Neural cell (in vitro differentiated cells): ENCODE measurements around the gene NCOA5. TPM values are rescaled to one million over a fixed set of nuclear protein-coding genes. Genes with fewer than 3 reads are reported as not detected.

Experiments
- H2AFZ ChIP-seq: fragments of 200-600, 300-800 bp; sonication (generic), shearing (Covaris generic); 2 replicates; pipeline ENCODE4 v1.6.0; 2014; ENCODE audit warnings: low read depth, mild to moderate bottlenecking, antibody characterized with exemption, low read length, moderate library complexity
- H3F3A ChIP-seq: fragments of 200-600 bp; shearing (Covaris generic); 2 replicates; pipeline ENCODE4 v1.6.1; 2016; ENCODE audit warnings: mild to moderate bottlenecking, moderate library complexity, mixed read lengths, antibody characterized with exemption, low read length; ENCODE audit not compliant: insufficient read depth, poor library complexity, severe bottlenecking
- H3K27ac ChIP-seq: fragments of 200-600, 300-800 bp; sonication (generic), shearing (Covaris generic); 2 replicates; pipeline ENCODE4 v1.5.1; 2014; ENCODE audit warnings: mild to moderate bottlenecking, low read length, moderate library complexity
- H3K27me3 ChIP-seq: fragments of 300-800, 200-600 bp; sonication (generic), shearing (Covaris generic); 2 replicates; pipeline ENCODE4 v1.6.0; 2014; ENCODE audit warnings: mild to moderate bottlenecking, low read depth, low read length, moderate library complexity; ENCODE audit not compliant: insufficient read depth
- H3K36me3 ChIP-seq: fragments of 300-800, 200-600 bp; sonication (generic), shearing (Covaris generic); 2 replicates; pipeline ENCODE4 v1.5.1; 2014; ENCODE audit warnings: mild to moderate bottlenecking, antibody characterized with exemption, low read length, moderate library complexity; ENCODE audit not compliant: insufficient read depth
- H3K4me2 ChIP-seq: fragments of 300-800, 200-600 bp; sonication (generic), shearing (Covaris generic); 2 replicates; pipeline ENCODE4 v1.6.0; 2014; ENCODE audit warnings: mild to moderate bottlenecking, low read length
- H3K4me3 ChIP-seq: fragments of 300-800, 200-600 bp; sonication (generic), shearing (Covaris generic); 2 replicates; pipeline ENCODE4 v1.5.1; 2014; ENCODE audit warnings: mild to moderate bottlenecking, low read length, moderate library complexity
- H3K79me2 ChIP-seq: fragments of 200-600 bp; shearing (Covaris generic); replicated peaks from 2 replicates; pipeline ENCODE4 v1.6.0; 2014; ENCODE audit warnings: mild to moderate bottlenecking, low read length, moderate library complexity; ENCODE audit not compliant: insufficient read depth
- H3K9ac ChIP-seq: fragments of 300-800, 200-600 bp; sonication (generic), shearing (Covaris generic); 2 replicates; pipeline ENCODE4 v1.6.1; 2016; ENCODE audit warnings: mild to moderate bottlenecking, low read length, mixed read lengths
- H3K9me2 ChIP-seq: fragments of 200-600 bp; shearing (Covaris generic); 2 replicates; pipeline ENCODE4 v1.6.1; 2016; ENCODE audit warnings: mild to moderate bottlenecking, low read length, mixed read lengths; ENCODE audit not compliant: insufficient read depth
- H3K9me3 ChIP-seq: fragments of 200-600, 300-800 bp; sonication (generic), shearing (Covaris generic); 2 replicates; pipeline ENCODE4 v1.6.1; 2016; ENCODE audit warnings: mild to moderate bottlenecking, mixed run types, low read length, moderate library complexity, mixed read lengths
- H4K20me1 ChIP-seq: fragments of 200-600 bp; shearing (Covaris generic); 2 replicates; pipeline ENCODE4 v1.6.1; 2016; ENCODE audit warnings: mild to moderate bottlenecking, mixed run types; ENCODE audit not compliant: insufficient read depth
- CTCF ChIP-seq: fragments of 450-650 bp; IDR thresholded peaks from 2 replicates; pipeline ENCODE4 v1.5.1; 2014; ENCODE audit warnings: antibody characterized with exemption, mild to moderate bottlenecking, moderate library complexity; ENCODE audit not compliant: poor library complexity, severe bottlenecking
- EP300 ChIP-seq: fragments of 450-650 bp; conservative IDR thresholded peaks from 2 replicates; pipeline ENCODE4 v1.6.1; 2014; ENCODE audit warnings: antibody characterized with exemption, mild to moderate bottlenecking, moderate library complexity; ENCODE audit not compliant: poor library complexity, severe bottlenecking
- EZH2 ChIP-seq: fragments of 200-600, 300-800 bp; shearing (Covaris generic), sonication (generic); IDR thresholded peaks from 2 replicates; pipeline ENCODE4 v1.6.1; 2014; ENCODE audit warnings: antibody characterized with exemption, low read length, borderline replicate concordance, mild to moderate bottlenecking; ENCODE audit not compliant: insufficient read depth, poor library complexity, severe bottlenecking
- POLR2AphosphoS5 ChIP-seq: IDR thresholded peaks from 2 replicates; pipeline ENCODE4 v1.6.1; 2012
- RAD21 ChIP-seq: fragments of 450-650 bp; conservative IDR thresholded peaks from 2 replicates; pipeline ENCODE4 v1.6.1; 2014; ENCODE audit warnings: antibody characterized with exemption, mild to moderate bottlenecking, moderate library complexity
- REST ChIP-seq: IDR thresholded peaks from 2 replicates; pipeline ENCODE4 v1.6.1; 2012; ENCODE audit warnings: borderline replicate concordance
- TAF1 ChIP-seq: IDR thresholded peaks from 2 replicates; pipeline ENCODE4 v1.6.1; 2012; ENCODE audit warnings: low read depth
- polyA plus RNA-seq: library from polyadenylated mRNA; depleted of rRNA; stranded (reverse); fragments of >200 nt; gene quantifications from 2 replicates; pipeline ENCODE4 v1.2.3, GENCODE V29; 2014

Gene NCOA5
- polyA plus RNA-seq, 1 donor from 2014 or later: 29.9 TPM

DNA sequence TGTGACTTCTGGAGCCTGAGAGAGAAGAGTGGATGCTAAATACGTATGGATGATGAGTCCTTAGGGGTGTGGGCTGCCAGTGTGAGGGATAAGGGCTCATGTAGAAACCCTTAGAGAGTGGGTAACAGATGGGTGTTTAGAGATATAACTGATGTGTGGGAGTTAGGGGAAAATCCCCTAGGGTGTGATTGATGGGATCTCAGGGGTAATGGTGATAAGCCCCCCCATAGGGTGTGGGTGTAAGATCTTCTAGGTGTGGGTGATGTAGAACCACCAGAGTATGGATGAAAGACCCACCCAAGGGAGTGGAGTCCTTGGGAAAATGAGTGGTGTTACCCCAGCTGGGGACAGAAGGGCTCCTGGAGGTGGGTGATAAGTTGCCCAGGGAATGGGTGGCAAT, 34.5 kb downstream of the NCOA5 start:
- no peak for TF ChIP-seq EP300
- Histone ChIP-seq H3K4me3 (no peak overlapping the region), H3K27me3 (peaks cover 15% of the 10 kb centered on the region), H3F3A (no peaks in the 10 kb centered on the region), H3K9ac (no peak overlapping the region), H3K9me3 (no peaks in the 10 kb centered on the region), H3K36me3 (peaks cover 12% of the 10 kb centered on the region), H2AFZ (no peak overlapping the region), H3K4me2 (no peak overlapping the region), H3K9me2 (no peaks in the 10 kb centered on the region), H3K79me2 (no peaks in the 10 kb centered on the region), H4K20me1 (no peaks in the 10 kb centered on the region), H3K27ac (no peak overlapping the region)

DNA sequence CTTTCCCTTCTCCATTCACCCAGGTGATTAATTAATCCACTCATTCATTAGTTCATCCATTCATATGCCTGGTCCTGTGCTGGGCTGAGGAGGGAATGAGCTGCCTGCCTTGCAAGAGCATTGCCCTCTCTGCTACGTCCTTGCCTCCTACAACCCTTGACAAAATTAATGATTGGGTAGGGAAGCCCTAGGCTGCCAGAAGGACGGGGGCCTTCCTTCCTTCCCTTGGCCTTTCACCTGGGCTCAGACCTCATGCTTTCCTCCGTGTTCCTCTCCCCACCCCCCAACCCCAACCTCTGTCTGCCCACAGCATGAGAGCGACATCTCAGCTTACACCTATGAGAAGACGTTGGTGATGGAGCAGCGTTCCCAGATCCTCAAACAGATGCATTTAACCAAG, 35.2 kb downstream of the NCOA5 start:
- no peak overlapping the region for H3K27ac ChIP-seq
- no peaks in the 10 kb centered on the region for H3K9me2 ChIP-seq
- H3K27me3 ChIP-seq: peaks cover 15% of the 10 kb centered on the region
- H4K20me1 ChIP-seq: no peaks in the 10 kb centered on the region
- TF ChIP-seq RAD21 (no peak), CTCF (no peak), REST (no peak), EZH2 (no peak)
- no peak overlapping the region for H3K4me2 ChIP-seq
- H3F3A ChIP-seq: no peaks in the 10 kb centered on the region
- H3K79me2 ChIP-seq: no peaks in the 10 kb centered on the region
- H3K4me3 ChIP-seq: no peak overlapping the region
- H3K9me3 ChIP-seq: no peaks in the 10 kb centered on the region
- no peak overlapping the region for H2AFZ ChIP-seq
- H3K36me3 ChIP-seq: peaks cover 12% of the 10 kb centered on the region
- H3K9ac ChIP-seq: no peak overlapping the region

DNA sequence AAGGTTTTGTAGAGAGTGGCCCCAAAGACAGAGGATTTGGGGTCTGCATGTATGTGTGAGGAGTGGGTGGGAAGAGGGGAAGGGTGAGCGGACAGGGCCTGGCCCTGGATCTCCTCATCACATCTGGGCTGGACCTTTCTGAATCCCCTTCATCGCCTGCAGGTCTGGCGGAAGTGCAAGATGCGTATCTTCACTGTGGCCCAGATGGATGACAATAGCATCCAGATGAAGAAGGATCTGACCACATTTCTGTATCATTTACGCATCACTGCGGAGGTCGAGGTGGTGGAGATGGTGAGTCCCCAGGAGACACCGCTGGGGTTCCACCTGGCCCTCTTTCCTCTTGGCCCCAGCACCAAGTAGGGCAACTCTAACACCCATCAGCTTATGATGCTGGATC, 36.3 kb downstream of the NCOA5 start:
- H4K20me1 ChIP-seq: no peaks in the 10 kb centered on the region
- H3K36me3 ChIP-seq: peaks cover 12% of the 10 kb centered on the region
- H3K9me3 ChIP-seq: no peaks in the 10 kb centered on the region
- H3K4me2 ChIP-seq: no peak overlapping the region
- no peak overlapping the region for H3K27ac ChIP-seq
- H3K4me3 ChIP-seq: no peak overlapping the region
- peaks cover 15% of the 10 kb centered on the region for H3K27me3 ChIP-seq
- TF ChIP-seq REST (no peak), TAF1 (no peak), CTCF (no peak), POLR2AphosphoS5 (no peak)
- H3K79me2 ChIP-seq: no peaks in the 10 kb centered on the region
- no peak overlapping the region for H2AFZ ChIP-seq
- H3K9me2 ChIP-seq: no peaks in the 10 kb centered on the region
- no peaks in the 10 kb centered on the region for H3F3A ChIP-seq
- no peak overlapping the region for H3K9ac ChIP-seq
